Activated naive CD8-positive, alpha-beta T cell (primary cell): ENCODE data around the gene DRD2.

ENCODE experiments used
- H3K27ac Mint-ChIP-seq: one replicate; pipeline ENCODE4 v1.8.0; 2021; ENCODE audit warnings: mixed read lengths
- H3K27me3 Mint-ChIP-seq: one replicate; pipeline ENCODE4 v1.8.0; 2021; ENCODE audit warnings: mixed read lengths
- H3K36me3 Mint-ChIP-seq: one replicate; pipeline ENCODE4 v1.8.0; 2021; ENCODE audit warnings: mixed read lengths
- H3K4me1 Mint-ChIP-seq: one replicate; pipeline ENCODE4 v1.8.0; 2021; ENCODE audit warnings: low read depth, mixed read lengths
- H3K4me3 Mint-ChIP-seq: one replicate; pipeline ENCODE4 v1.8.0; 2021; ENCODE audit warnings: mild to moderate bottlenecking, mixed read lengths
- H3K9me3 Mint-ChIP-seq: one replicate; pipeline ENCODE4 v1.8.0; 2021; ENCODE audit warnings: low read depth, mixed read lengths

DRD2 gene

DNA sequence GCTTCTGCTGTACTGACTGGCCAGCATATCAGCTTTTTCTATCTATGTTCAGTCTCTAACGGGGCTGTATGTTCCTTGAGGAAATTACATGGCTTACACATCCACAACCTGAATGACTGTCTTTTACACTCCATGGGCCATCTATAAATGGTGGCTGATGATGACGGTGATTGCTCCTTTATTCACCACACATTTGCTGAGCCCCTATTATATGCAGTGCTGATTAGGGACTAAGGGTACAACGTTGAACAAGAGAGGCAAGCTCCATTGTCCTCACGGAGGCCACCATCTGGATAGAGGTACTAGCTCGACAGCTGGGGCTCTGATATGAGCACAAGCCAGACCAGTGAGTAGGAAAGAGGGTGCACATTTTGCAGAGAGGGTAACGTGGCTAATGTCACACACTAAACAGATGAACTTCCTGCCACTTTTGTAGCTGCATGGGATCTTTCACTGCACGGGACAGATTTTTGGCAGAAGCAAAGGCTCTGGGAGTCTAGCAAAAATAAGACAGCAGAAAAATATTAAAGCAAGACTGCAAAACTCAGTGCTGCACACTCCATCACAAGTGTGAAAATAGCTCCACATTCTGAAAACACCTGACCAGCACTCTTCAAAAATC lies 30.6 kb downstream of the DRD2 start:
- no peaks in the 10 kb centered on the region for H3K9me3 Mint-ChIP-seq
- H3K27ac Mint-ChIP-seq: no peak overlapping the region
- no peaks in the 10 kb centered on the region for H3K4me1 Mint-ChIP-seq
- H3K4me3 Mint-ChIP-seq: no peak overlapping the region
- no peaks in the 10 kb centered on the region for H3K36me3 Mint-ChIP-seq
- H3K27me3 Mint-ChIP-seq: peaks cover 3% of the 10 kb centered on the region

DNA sequence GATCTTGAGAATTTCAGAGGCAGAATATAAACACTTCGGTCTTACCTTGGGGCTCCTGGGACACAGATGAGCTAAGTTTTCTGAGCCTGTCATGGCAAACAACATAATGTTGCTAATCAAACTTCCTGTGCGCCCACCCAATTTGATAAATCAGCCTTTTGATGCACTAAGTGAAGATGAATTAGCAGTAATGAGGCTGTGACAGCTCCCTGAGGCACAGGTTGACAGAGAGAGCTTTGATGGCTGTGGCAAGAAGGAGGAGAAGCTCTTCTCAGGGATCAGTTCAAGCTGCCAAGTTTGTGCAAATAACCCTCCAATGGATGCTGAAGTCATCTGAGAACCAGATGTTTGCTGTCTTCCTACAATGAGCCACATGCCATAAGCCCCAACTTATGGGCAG lies 34.4 kb downstream of the DRD2 start:
- Mint-ChIP-seq H3K36me3 (no peaks in the 10 kb centered on the region), H3K27me3 (no peaks in the 10 kb centered on the region), H3K9me3 (no peaks in the 10 kb centered on the region), H3K4me1 (no peaks in the 10 kb centered on the region), H3K4me3 (no peak overlapping the region), H3K27ac (no peak overlapping the region)

DNA sequence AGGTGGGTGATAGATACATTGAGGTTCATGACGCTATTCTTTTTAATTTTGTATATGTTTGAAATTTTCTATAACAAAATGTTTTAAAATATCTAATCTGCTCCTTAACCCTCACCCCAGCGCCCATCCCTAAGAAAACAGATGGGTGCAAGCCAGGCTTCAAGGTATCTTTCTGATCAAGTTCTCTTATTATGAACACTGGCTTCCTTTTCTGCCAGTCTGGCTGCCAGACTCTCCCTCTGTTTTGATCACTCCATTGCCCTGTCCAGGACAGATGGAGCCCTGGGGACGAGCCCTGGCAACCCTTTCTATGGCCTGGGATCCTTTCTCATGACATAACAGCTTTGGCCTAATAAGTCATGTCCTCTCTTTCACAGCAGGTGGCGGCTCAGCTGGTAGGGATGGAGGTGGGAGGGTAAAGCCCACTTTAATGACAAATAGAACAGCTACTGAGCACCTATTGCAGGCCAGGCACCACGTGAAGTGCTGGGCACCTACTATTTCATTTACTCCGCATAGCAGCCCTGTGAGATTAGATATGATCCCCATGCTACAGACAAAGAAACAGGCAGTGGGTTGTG lies 38.4 kb downstream of the DRD2 start:
- H3K4me3 Mint-ChIP-seq: no peak overlapping the region
- no peaks in the 10 kb centered on the region for H3K9me3 Mint-ChIP-seq
- H3K27ac Mint-ChIP-seq: no peak overlapping the region
- H3K36me3 Mint-ChIP-seq: no peaks in the 10 kb centered on the region
- no peaks in the 10 kb centered on the region for H3K27me3 Mint-ChIP-seq
- no peaks in the 10 kb centered on the region for H3K4me1 Mint-ChIP-seq

DNA sequence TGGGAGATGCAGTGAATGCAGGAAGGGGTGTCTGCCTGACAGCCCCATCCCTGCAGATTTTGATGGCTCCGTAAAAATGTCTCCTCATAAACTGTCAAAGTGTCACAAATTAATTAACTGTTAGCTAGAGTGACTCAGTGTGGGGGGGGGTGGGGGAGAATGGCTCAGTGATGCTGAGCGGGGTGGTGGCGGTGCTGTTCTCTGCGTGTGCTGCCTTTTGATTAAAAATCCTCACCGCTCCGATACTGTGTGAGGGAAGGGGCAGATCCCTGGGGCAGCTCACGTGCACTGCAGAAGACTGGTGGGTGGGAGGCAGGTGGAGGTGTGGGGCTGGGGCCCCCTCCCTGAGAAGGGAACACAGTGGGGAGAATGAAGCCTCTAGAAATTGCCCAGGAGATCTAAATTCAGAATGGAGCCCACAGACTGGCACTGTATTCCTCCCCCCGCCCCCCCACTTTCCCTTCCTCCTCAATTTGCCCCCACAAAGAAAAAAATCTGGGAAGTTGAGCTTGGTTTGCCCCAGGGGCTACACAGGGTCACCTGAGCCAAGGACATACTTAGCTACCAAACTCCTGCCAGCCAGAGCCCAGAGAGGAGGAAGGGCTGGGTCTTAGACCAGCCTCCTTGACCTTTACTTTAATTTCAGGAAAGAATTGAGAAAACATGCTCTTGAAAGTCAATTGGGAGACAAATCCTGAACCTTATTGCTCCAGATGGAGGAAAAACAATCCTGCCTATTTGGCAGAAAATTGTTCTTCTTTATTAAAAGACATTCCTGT lies 39.8 kb downstream of the DRD2 start:
- Mint-ChIP-seq H3K9me3 (no peaks in the 10 kb centered on the region), H3K36me3 (no peaks in the 10 kb centered on the region), H3K27me3 (no peaks in the 10 kb centered on the region), H3K4me3 (no peak overlapping the region), H3K4me1 (no peaks in the 10 kb centered on the region), H3K27ac (no peak overlapping the region)

DNA sequence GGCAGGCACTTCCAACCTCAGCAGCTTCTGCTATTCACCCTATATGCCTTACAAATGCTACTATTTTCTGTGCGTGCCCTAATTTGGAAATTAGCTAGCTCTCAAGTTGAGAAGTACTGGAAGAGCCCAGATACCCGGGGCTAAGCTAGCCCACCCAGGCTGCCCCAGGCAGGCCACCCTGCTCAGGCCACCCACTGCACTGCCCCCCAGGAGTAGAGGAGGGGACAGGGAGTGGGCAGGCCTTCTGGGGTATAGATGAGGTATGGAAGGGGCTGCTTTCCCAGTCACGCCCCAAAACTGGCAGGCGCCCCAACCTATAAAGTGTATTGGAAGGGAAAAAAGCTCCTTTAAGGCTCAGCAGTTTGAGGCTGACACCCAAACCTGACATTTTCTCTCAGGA lies 43.5 kb downstream of the DRD2 start:
- Mint-ChIP-seq H3K27ac (no peak overlapping the region), H3K4me3 (no peak overlapping the region), H3K36me3 (no peaks in the 10 kb centered on the region), H3K9me3 (no peaks in the 10 kb centered on the region), H3K27me3 (no peaks in the 10 kb centered on the region), H3K4me1 (no peaks in the 10 kb centered on the region)

DNA sequence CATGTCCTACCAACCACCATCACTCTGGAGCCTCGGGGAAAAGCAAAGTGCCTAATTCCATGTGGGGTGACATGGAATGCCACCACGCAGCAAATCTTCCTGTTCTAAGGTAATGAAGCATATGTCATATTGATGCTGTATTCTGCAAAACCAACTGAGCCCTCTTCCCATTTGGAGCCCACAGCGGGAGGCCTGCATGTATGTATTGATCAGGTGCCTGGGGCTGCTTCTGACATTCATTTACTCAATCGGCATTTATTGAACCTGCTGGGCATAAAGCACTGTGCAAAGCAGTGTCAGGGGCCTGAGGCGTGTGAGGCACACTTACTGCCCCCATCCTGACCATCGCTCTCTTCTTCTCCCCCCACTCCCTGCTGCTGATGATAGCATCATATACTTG lies 48.5 kb downstream of the DRD2 start:
- Mint-ChIP-seq H3K4me3 (no peak overlapping the region), H3K4me1 (no peaks in the 10 kb centered on the region), H3K27ac (no peak overlapping the region), H3K27me3 (peaks cover 1% of the 10 kb centered on the region), H3K9me3 (no peaks in the 10 kb centered on the region), H3K36me3 (no peaks in the 10 kb centered on the region)

DNA sequence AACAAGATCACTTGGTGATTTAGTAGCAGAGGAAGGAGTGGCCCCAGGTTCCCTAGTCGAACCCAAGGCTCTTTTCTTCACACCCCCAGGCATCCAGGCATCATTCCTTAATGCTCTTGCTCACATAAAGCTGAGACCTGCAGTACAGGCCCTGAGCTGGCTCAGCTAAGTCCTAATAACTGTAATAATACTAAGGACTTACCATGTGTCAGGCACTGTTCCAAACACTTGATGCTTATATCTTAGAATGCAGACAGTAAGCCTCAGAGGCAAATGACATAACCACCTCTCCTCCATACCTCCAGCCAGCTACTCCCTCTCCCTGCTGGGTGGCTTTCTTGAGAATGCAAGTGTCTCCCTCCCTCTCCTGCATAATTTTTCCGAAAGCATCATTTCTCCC lies 54.4 kb downstream of the DRD2 start:
- H3K27ac Mint-ChIP-seq: no peak overlapping the region

DNA sequence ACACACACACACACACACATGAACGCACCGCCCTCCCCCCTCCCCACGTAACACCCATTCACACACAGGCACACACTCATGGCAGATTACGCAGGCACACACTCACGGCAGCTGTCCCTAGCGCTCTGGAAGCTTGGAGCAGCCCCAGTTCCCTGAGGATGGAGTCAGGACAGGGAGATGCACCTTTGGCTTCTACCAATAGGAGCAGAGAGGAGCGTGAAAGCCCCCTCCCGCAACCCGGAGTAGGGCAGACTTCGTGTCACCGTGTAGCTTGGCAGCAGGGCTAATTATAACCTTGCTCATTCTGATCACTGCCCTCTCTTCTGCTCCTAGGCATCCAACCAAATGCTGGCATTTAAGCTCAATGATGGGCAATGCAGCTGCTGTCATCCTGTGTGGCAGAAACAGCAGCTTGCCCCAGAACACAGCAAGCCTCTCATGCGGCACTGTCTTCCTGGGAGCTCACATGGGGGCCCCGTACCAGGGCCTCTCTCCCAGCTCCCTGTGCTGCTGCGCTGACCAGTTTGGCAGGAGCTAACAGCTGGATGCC lies 55.7 kb downstream of the DRD2 start:
- Mint-ChIP-seq H3K27me3 (peaks cover 2% of the 10 kb centered on the region), H3K36me3 (no peaks in the 10 kb centered on the region), H3K27ac (no peak overlapping the region), H3K4me1 (no peaks in the 10 kb centered on the region), H3K9me3 (no peaks in the 10 kb centered on the region), H3K4me3 (no peak overlapping the region)

More for the DNA sequence above, 54.4 kb downstream of the DRD2 start:
- H3K9me3 Mint-ChIP-seq: no peaks in the 10 kb centered on the region
- H3K27me3 Mint-ChIP-seq: peaks cover 2% of the 10 kb centered on the region
- no peaks in the 10 kb centered on the region for H3K4me1 Mint-ChIP-seq
- no peak overlapping the region for H3K4me3 Mint-ChIP-seq
- no peaks in the 10 kb centered on the region for H3K36me3 Mint-ChIP-seq

DNA sequence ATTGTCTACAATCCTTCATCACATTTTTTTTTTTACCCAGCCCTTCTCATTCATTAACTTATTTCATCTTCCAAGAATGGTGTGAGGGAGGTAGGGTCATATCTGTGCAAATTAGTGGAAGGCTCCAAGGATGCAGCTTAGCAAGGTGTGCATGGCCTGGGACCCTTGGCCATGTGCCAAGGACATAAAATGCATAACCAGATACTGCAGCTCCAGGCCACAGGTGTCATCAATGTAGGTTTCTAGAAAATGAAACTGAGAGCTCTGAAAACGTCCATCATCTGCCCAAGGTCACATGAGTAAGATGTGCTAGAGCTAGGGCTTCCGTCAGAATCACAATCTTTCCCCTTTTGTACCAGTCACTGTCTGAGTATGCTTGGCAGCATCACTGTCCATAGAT lies 57.8 kb downstream of the DRD2 start:
- H3K4me3 Mint-ChIP-seq: no peak overlapping the region
- H3K4me1 Mint-ChIP-seq: no peaks in the 10 kb centered on the region
- H3K27ac Mint-ChIP-seq: no peak overlapping the region
- H3K27me3 Mint-ChIP-seq: peaks cover 2% of the 10 kb centered on the region
- H3K9me3 Mint-ChIP-seq: no peaks in the 10 kb centered on the region
- no peaks in the 10 kb centered on the region for H3K36me3 Mint-ChIP-seq

DNA sequence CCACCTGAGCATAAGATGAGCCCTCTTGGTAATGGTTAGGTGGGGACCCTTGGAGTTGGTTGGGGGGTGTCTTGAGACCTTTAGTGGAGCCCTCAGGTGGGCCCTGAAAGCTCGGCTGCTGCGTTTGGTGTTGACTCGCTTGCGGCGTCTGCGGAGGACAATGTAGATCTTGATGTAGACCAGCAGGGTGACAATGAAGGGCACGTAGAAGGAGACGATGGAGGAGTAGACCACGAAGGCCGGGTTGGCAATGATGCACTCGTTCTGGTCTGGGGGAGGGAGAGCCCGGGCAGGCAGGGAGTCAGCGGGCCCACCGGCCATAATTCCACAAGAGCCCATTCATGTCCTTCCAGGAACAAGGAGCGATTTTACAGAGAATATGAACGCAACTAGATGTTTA lies 59.9 kb downstream of the DRD2 start:
- no peaks in the 10 kb centered on the region for H3K4me1 Mint-ChIP-seq

DNA sequence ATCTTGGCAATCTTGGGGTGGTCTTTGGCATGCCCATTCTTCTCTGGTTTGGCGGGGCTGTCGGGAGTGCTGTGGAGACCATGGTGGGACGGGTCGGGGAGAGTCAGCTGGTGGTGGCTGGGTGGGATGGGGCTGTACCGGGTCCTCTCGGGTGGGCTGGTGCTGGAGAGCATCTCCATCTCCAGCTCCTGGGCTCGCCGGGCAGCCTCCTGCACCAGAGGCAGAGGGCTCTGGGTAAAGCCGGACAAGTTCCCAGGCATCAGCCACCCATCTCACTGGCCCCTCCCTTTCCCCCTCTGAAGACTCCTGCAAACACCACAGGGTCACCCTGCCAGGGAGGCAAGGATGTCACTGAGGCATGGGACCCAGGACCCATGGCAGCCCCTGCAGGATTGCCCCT lies 62.5 kb downstream of the DRD2 start:
- Mint-ChIP-seq H3K36me3 (no peaks in the 10 kb centered on the region), H3K27ac (no peak overlapping the region), H3K27me3 (peaks cover 2% of the 10 kb centered on the region), H3K4me3 (no peak overlapping the region), H3K9me3 (no peaks in the 10 kb centered on the region), H3K4me1 (no peaks in the 10 kb centered on the region)

More for the DNA sequence above, 59.9 kb downstream of the DRD2 start:
- H3K27ac Mint-ChIP-seq: no peak overlapping the region
- H3K9me3 Mint-ChIP-seq: no peaks in the 10 kb centered on the region
- peaks cover 1% of the 10 kb centered on the region for H3K27me3 Mint-ChIP-seq
- no peaks in the 10 kb centered on the region for H3K36me3 Mint-ChIP-seq
- no peak overlapping the region for H3K4me3 Mint-ChIP-seq

DNA sequence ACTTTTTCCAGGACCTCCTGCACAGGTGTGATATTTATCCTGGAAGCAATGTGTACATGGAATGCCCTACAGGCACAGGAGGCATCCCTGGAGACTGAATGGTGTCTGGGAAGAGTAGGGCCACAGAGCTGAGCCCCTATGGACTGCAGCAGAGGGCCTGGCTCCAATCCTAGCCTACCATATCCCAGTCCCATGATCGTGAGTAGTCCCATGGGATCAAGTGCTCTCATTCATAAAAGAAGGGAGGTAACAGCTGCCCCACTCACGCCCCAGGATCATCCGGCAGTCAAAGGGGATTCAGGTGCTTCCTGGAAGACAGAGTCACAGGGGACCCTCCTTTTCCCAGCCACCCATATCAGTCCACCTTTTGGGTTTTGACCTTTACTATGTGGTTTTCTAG lies 63.7 kb downstream of the DRD2 start:
- H3K27me3 Mint-ChIP-seq: peaks cover 2% of the 10 kb centered on the region
- no peaks in the 10 kb centered on the region for H3K4me1 Mint-ChIP-seq
- H3K27ac Mint-ChIP-seq: no peak overlapping the region
- H3K36me3 Mint-ChIP-seq: no peaks in the 10 kb centered on the region
- H3K9me3 Mint-ChIP-seq: no peaks in the 10 kb centered on the region
- no peak overlapping the region for H3K4me3 Mint-ChIP-seq

DNA sequence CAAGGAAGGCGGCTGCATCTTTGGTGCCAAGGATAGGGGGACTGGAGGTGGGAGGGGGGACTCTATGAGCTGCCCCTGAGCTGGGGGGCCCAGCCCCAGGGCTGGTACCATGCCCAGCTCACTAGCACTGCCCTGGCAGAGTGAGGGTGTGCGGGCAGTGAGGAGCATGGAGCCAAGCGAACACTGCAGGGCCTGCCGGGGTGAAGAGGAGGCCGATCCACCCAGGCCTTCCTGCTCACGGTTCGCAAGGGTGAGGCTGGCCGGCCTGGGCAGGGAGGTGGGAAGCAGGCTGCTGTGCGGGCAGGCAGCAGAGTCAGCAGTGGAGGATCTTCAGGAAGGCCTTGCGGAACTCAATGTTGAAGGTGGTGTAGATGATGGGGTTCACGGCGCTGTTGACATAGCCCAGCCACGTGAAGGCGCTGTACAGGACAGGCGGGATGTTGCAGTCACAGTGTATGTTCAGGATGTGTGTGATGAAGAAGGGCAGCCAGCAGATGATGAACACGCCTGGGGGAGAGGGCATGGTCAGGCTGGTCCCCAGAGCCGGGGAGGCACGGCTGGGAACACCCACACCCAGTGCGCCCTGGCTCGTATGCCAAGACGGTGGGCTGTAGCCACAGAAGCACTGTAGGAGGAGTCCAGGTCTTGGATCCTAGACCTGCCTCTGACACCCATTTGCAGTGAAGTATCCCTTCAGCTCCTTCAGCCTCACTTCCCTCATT lies 64.6 kb downstream of the DRD2 start:
- no peak overlapping the region for H3K27ac Mint-ChIP-seq
- no peaks in the 10 kb centered on the region for H3K9me3 Mint-ChIP-seq
- no peaks in the 10 kb centered on the region for H3K36me3 Mint-ChIP-seq
- H3K4me1 Mint-ChIP-seq: no peaks in the 10 kb centered on the region
- no peak overlapping the region for H3K4me3 Mint-ChIP-seq
- H3K27me3 Mint-ChIP-seq: peaks cover 2% of the 10 kb centered on the region

DNA sequence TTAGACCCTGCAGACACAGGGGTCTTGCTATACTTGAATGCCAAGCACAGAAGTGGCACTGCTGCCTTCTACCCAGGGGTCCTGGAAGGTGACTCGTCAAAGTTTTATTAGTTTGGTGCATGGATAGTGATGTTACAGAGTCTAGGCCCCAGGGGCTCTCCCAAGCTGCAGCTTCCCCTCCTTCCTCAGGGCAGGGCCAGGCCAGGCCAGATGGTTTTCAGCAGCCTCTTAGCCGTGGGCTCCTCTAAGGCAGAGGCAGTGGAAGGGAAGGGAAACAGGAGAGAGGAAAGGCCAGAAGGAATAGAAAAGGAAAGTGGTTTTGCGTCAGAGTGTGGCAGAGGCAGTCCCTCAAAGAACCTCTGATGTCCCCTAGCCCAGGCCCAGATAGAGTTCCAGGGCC lies 65.7 kb downstream of the DRD2 start:
- no peak overlapping the region for H3K4me3 Mint-ChIP-seq
- no peaks in the 10 kb centered on the region for H3K9me3 Mint-ChIP-seq
- no peaks in the 10 kb centered on the region for H3K4me1 Mint-ChIP-seq
- H3K27ac Mint-ChIP-seq: no peak overlapping the region
- no peaks in the 10 kb centered on the region for H3K36me3 Mint-ChIP-seq
- H3K27me3 Mint-ChIP-seq: peaks cover 2% of the 10 kb centered on the region

DNA sequence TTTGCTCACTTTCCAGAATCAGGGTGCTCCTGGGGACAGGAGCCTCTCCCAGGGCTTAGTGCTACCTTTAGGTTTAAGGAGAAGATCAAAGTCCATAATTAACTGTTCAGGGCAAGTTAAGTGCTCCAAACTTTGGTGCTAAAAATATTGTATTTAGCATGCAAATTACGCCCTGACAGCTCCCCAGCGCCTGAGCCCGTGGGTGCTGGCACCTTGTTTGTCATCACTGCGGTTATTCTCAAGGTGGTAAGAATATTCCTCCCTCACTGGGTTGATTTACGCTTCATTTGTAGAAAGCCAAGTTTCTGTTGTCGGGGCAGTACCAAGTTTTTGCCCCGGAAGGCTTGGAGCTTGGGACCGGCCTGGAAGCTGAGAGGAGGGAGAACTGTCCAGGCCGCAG lies 66.3 kb downstream of the DRD2 start:
- Mint-ChIP-seq H3K9me3 (no peaks in the 10 kb centered on the region), H3K4me1 (no peaks in the 10 kb centered on the region), H3K36me3 (no peaks in the 10 kb centered on the region), H3K4me3 (no peak overlapping the region), H3K27ac (no peak overlapping the region), H3K27me3 (peaks cover 2% of the 10 kb centered on the region)
